CD4-positive, alpha-beta T cell treated with Interleukin-10 for 1 hour (primary cell): Measurements from ENCODE around the gene ACTL9.
"Not testable (repeated sequence)": the region's sequence is repeated elsewhere in the genome, so short reads cannot be mapped to it uniquely, and the experiment has no call there.

Experiments used
- DNase-seq: peaks from one replicate; pipeline ENCODE4 v3.0.0-alpha.2; 2020

ACTL9 gene

GRCh38 chr19:8698433-8699063, at the start of gene ACTL9:
Gene ACTL9 (minus strand): TSS chr19:8698795. CDS start chr19:8698701, 94 bp downstream.
- DNase-seq: no peak

- DNase-seq: not testable (repeated sequence)
Observed at GRCh38 chr19:8739291-8740065, 40.9 kb upstream of the ACTL9 start.

- no peak for DNase-seq
Observed at GRCh38 chr19:8738377-8738776, 39.8 kb upstream of the ACTL9 start.

- no peak for DNase-seq
Observed at GRCh38 chr19:8731428-8732169, 33.0 kb upstream of the ACTL9 start.

- DNase-seq: no peak
Observed at GRCh38 chr19:8724276-8724675, 25.7 kb upstream of the ACTL9 start.

GRCh38 chr19:8722032-8722431, 23.4 kb upstream of the ACTL9 start:
- no peak for DNase-seq

- DNase-seq: no peak
Observed at GRCh38 chr19:8721334-8721733, 22.7 kb upstream of the ACTL9 start, which contains the start of gene OR2Z1. Gene OR2Z1 (plus strand): TSS chr19:8721634. CDS start chr19:8731029, 9,395 bp downstream.

GRCh38 chr19:8710337-8710736, 11.7 kb upstream of the ACTL9 start:
- not testable (repeated sequence) for DNase-seq

GRCh38 chr19:8705742-8706141, 7.1 kb upstream of the ACTL9 start:
- DNase-seq: peak; percentile 24

GRCh38 chr19:8705304-8705703, 6.7 kb upstream of the ACTL9 start:
- DNase-seq: not testable (repeated sequence)

- no peak for DNase-seq
Observed at GRCh38 chr19:8703223-8703622, 4.6 kb upstream of the ACTL9 start.

- peak; percentile 47 for DNase-seq
Observed at GRCh38 chr19:8702350-8702749, 3.8 kb upstream of the ACTL9 start.

GRCh38 chr19:8700956-8701355, 2.4 kb upstream of the ACTL9 start:
- DNase-seq: no peak

GRCh38 chr19:8699908-8700307, 1.3 kb upstream of the ACTL9 start:
- DNase-seq: no peak

- peak; percentile 7 for DNase-seq
Observed at GRCh38 chr19:8697671-8698432, 743 bp downstream of the ACTL9 start.

GRCh38 chr19:8696993-8697392, 1.6 kb downstream of the ACTL9 start:
- no peak for DNase-seq

GRCh38 chr19:8695911-8696310, 2.7 kb downstream of the ACTL9 start:
- no peak for DNase-seq

GRCh38 chr19:8695501-8695900, 3.1 kb downstream of the ACTL9 start:
- no peak for DNase-seq

GRCh38 chr19:8690753-8691539, 7.6 kb downstream of the ACTL9 start:
- no peak for DNase-seq

GRCh38 chr19:8688930-8689329, 9.7 kb downstream of the ACTL9 start:
- no peak for DNase-seq

- DNase-seq: no peak
Observed at GRCh38 chr19:8686549-8686948, 12.0 kb downstream of the ACTL9 start.
